PC-3 (cell line): ENCODE measurements around the gene ATF6. TPM values are rescaled to one million over a fixed set of nuclear protein-coding genes. Genes with fewer than 3 reads are reported as not detected.
A peak's percentile ranks its signal among the peaks of the same experiment; 100 is the strongest.

Experiments used
- ATAC-seq: fragments of 200-7000 bp; cut with Tn5 transposase; 2 replicates; pipeline ENCODE4 v1.9.1; 2020; ENCODE audit warnings: mild to moderate bottlenecking, moderate library complexity
- BruUV-seq: library from RNA; stranded (reverse); fragments of 400-500 nt; replicated peaks from 2 replicates; lab custom pipeline; 2021; lab: Mats Ljungman, UMichigan
- CTCF ChIA-PET: fragments of 300-600 bp; sonication (Branson Sonifier 250); formaldehyde crosslinking; loops from one replicate; lab custom pipeline; 2022; ENCODE audit warnings: antibody characterized with exemption; lab: Charles Lee
- POLR2A ChIA-PET: fragments of 300-600 bp; sonication (Branson Sonifier 250); formaldehyde crosslinking; loops from one replicate; lab custom pipeline; 2022; ENCODE audit warnings: antibody characterized with exemption; ENCODE audit not compliant: unreplicated experiment; lab: Charles Lee
- DNase-seq: peaks from one replicate; pipeline ENCODE4 v3.0.0-alpha.2; 2015
- H2AFZ ChIP-seq: fragments of 300-600 bp; sonication (generic); 2 replicates; pipeline ENCODE4 v1.6.0; 2016; ENCODE audit warnings: antibody characterized with exemption, low read length
- H3F3A ChIP-seq: fragments of 300-600 bp; sonication (generic); one replicate; pipeline ENCODE4 v1.6.0; 2017; ENCODE audit warnings: antibody characterized with exemption, low read length, control low read depth, mild to moderate bottlenecking; ENCODE audit not compliant: unreplicated experiment
- H3K27ac ChIP-seq: fragments of 300-600 bp; sonication (generic); 2 replicates; pipeline ENCODE4 v1.5.1; 2016; ENCODE audit warnings: mild to moderate bottlenecking, low read length
- H3K27me3 ChIP-seq: fragments of 300-600 bp; sonication (generic); 2 replicates; pipeline ENCODE4 v1.6.1; 2016; ENCODE audit warnings: low read length, mixed read lengths
- H3K36me3 ChIP-seq: fragments of 300-600 bp; sonication (generic); 2 replicates; pipeline ENCODE4 v1.6.1; 2016; ENCODE audit warnings: low read depth, mixed run types, low read length, mixed read lengths
- H3K4me1 ChIP-seq: fragments of 300-600 bp; sonication (generic); 2 replicates; pipeline ENCODE4 v1.5.1; 2016; ENCODE audit warnings: low read length; ENCODE audit not compliant: insufficient read depth
- H3K4me2 ChIP-seq: fragments of 300-600 bp; sonication (generic); 2 replicates; pipeline ENCODE4 v1.6.0; 2016; ENCODE audit warnings: low read length
- H3K4me3 ChIP-seq: fragments of 300-600 bp; sonication (generic); 2 replicates; pipeline ENCODE4 v1.5.1; 2016; ENCODE audit warnings: mild to moderate bottlenecking, low read length, mixed read lengths
- H3K79me2 ChIP-seq: fragments of 300-600 bp; sonication (generic); 2 replicates; pipeline ENCODE4 v1.6.1; 2017; ENCODE audit warnings: low read length, mixed read lengths
- H3K9ac ChIP-seq: fragments of 300-600 bp; sonication (generic); 2 replicates; pipeline ENCODE4 v1.6.0; 2016; ENCODE audit warnings: mild to moderate bottlenecking, low read length
- H3K9me2 ChIP-seq: fragments of 300-600 bp; sonication (generic); replicated peaks from 2 replicates; pipeline ENCODE4 v1.6.1; 2016; ENCODE audit warnings: mixed run types, low read length, mixed read lengths
- H3K9me3 ChIP-seq: fragments of 300-600 bp; sonication (generic); 2 replicates; pipeline ENCODE4 v1.6.1; 2016; ENCODE audit warnings: low read length, mixed read lengths
- H4K20me1 ChIP-seq: fragments of 300-600 bp; sonication (generic); 2 replicates; pipeline ENCODE4 v1.6.1; 2016; ENCODE audit warnings: low read length, mixed read lengths
- EZH2 ChIP-seq: fragments of 300-600 bp; sonication (generic); IDR thresholded peaks from one replicate; pipeline ENCODE4 v1.6.1; 2017; ENCODE audit warnings: antibody characterized with exemption, mild to moderate bottlenecking, low read length; ENCODE audit not compliant: unreplicated experiment
- EZH2phosphoT487 ChIP-seq: fragments of 300-600 bp; sonication (generic); IDR thresholded peaks from 2 replicates; pipeline ENCODE4 v1.6.1; 2018; ENCODE audit warnings: mild to moderate bottlenecking, antibody characterized with exemption, low read length, borderline replicate concordance
- intact Hi-C: fragments of 100-400 bp; cut with micrococcal nuclease; formaldehyde crosslinking; loops from 2 replicates; pipeline ENCODE4 v1.9.0; 2023
- total RNA-seq: library from RNA; depleted of rRNA; stranded (reverse); fragments of >200 nt; gene quantifications from 2 replicates; pipeline ENCODE4 v1.2.3, GENCODE V29; 2014
- TF ChIP-seq, protein P1 (sequence below): fragments of 300-600 bp; sonication (generic); conservative IDR thresholded peaks from 2 replicates; pipeline ENCODE4 v1.5.1; 2017; ENCODE audit warnings: antibody characterized with exemption, low read depth, mild to moderate bottlenecking, low read length

The ATF6 gene
- total RNA-seq, 1 experiment from 2014 or later = 19.7 TPM

DNA sequence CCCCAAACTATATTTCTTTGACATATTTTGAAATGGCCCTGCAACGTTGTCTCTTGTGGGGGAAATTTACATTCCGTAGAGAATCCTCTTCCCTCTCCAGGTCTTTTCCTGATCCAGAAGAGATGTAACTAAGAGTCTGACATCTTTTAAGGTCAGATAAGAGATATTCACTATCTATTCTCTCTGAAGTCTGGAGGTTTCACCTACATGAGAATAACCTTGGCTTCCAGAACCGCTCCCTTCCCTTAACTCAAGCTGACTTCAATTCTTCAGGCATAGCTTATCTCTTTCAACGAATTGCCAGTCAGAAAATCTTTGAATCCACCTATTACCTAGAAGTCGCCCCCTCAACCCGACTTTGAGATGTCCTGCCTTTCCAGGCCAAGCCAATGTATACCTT is 34.9 kb upstream of the ATF6 start:
- no peak overlapping the region for H2AFZ ChIP-seq
- no peaks in the 10 kb centered on the region for H3K9me3 ChIP-seq
- DNase-seq = no peak
- H4K20me1 ChIP-seq = no peaks in the 10 kb centered on the region
- H3K27ac ChIP-seq = peak overlapping the region; percentile 89; the same call in 1 of the 2 replicates
- no peaks in the 10 kb centered on the region for H3K27me3 ChIP-seq
- no TSS peak for BruUV-seq
- no peak for ATAC-seq
- peaks cover 23% of the 10 kb centered on the region for H3K79me2 ChIP-seq
- H3K4me2 ChIP-seq = peak overlapping the region; percentile 51
- H3K9me2 ChIP-seq = no peaks in the 10 kb centered on the region
- H3K36me3 ChIP-seq = no peaks in the 10 kb centered on the region
- ChIA-PET CTCF (no interaction called here), POLR2A (no interaction called here)
- H3K4me3 ChIP-seq = no peak overlapping the region
- peaks cover 82% of the 10 kb centered on the region for H3K4me1 ChIP-seq
- H3K9ac ChIP-seq = 0 out of 2 replicates have a peak overlapping the region, but pooled peaks have one; percentile 35
- intact Hi-C loops = no loop called here
- TF ChIP-seq EZH2 = no peak
- no peak for TF ChIP-seq EZH2phosphoT487
- TF ChIP-seq, protein P1, sequence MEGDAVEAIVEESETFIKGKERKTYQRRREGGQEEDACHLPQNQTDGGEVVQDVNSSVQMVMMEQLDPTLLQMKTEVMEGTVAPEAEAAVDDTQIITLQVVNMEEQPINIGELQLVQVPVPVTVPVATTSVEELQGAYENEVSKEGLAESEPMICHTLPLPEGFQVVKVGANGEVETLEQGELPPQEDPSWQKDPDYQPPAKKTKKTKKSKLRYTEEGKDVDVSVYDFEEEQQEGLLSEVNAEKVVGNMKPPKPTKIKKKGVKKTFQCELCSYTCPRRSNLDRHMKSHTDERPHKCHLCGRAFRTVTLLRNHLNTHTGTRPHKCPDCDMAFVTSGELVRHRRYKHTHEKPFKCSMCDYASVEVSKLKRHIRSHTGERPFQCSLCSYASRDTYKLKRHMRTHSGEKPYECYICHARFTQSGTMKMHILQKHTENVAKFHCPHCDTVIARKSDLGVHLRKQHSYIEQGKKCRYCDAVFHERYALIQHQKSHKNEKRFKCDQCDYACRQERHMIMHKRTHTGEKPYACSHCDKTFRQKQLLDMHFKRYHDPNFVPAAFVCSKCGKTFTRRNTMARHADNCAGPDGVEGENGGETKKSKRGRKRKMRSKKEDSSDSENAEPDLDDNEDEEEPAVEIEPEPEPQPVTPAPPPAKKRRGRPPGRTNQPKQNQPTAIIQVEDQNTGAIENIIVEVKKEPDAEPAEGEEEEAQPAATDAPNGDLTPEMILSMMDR = no peak
- H3F3A ChIP-seq = peaks cover 9% of the 10 kb centered on the region

DNA sequence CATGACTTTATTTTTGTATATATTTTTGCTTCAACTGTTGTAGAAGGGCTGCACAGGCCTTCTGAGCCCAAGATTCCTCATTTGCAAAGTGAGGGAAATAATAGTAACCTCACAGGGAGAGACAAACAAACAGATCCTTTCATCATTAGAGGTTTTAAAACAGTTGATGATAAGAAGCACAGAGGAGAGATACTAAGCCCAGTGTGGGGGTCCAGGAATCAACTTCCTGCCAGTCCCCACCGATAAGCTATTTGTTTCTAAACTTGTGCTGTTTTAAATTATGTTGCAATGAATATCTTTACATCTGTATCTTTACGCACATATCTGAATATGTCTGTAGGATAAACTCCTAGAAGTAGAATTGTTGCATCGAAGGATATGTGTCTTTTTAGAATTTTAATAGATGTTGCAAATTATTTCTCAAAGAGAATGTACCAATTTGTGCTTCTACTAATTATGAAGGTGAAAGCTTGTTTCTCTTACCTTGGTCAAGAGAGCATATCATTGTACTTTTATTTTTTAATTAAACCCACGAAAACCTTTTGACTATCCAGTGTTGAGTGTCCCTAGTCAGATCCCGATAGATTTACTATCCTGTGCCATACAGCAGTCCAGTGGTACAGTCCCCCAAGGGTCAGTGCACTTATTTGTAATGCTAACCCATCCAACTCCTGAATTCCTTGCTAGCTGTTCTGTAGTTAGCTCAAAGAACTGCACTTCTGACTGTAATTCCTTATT is 34.0 kb upstream of the ATF6 start:
- ChIA-PET POLR2A (no interaction called here), CTCF (interaction anchor here (0.6 kb wide), 1 partner anchor 9 kb away, joined by 6 read pairs; no protein-coding TSS in a partner anchor)
- Histone ChIP-seq H3F3A (peaks cover 9% of the 10 kb centered on the region), H3K9ac (no peak overlapping the region), H3K9me2 (no peaks in the 10 kb centered on the region), H3K4me2 (peak overlapping the region; percentile 43), H3K9me3 (no peaks in the 10 kb centered on the region), H3K79me2 (peaks cover 18% of the 10 kb centered on the region), H4K20me1 (no peaks in the 10 kb centered on the region), H2AFZ (no peak overlapping the region), H3K27ac (peak overlapping the region; percentile 76), H3K4me1 (peaks cover 89% of the 10 kb centered on the region), H3K27me3 (no peaks in the 10 kb centered on the region), H3K36me3 (no peaks in the 10 kb centered on the region), H3K4me3 (no peak overlapping the region)
- BruUV-seq = no TSS peak
- intact Hi-C loops = no loop called here
- no peak for ATAC-seq
- DNase-seq = no peak
- TF ChIP-seq EZH2 (no peak), EZH2phosphoT487 (no peak)
- TF ChIP-seq, protein P1 = no peak

- BruUV-seq = no TSS peak
- H2AFZ ChIP-seq = no peak overlapping the region
- H3K9me3 ChIP-seq = no peaks in the 10 kb centered on the region
- no peaks in the 10 kb centered on the region for H3K9me2 ChIP-seq
- H3K4me3 ChIP-seq = no peak overlapping the region
- CTCF ChIA-PET = no interaction called here
- DNase-seq = peak; percentile 96
- no peaks in the 10 kb centered on the region for H3K27me3 ChIP-seq
- H3K4me2 ChIP-seq = peak overlapping the region; percentile 43
- peak; percentile 60 for ATAC-seq
- H3K9ac ChIP-seq = peak overlapping the region; percentile 56
- peaks cover 9% of the 10 kb centered on the region for H3F3A ChIP-seq
- no peaks in the 10 kb centered on the region for H3K36me3 ChIP-seq
- POLR2A ChIA-PET = interaction anchor here (0.6 kb wide), 1 partner anchor 344 kb away, joined by 4 read pairs; no protein-coding TSS in a partner anchor
- TF ChIP-seq EZH2 = no peak
- TF ChIP-seq, protein P1 = no peak
- TF ChIP-seq EZH2phosphoT487 = no peak
- H3K27ac ChIP-seq = peak overlapping the region; percentile 76
- peaks cover 9% of the 10 kb centered on the region for H3K79me2 ChIP-seq
- H4K20me1 ChIP-seq = no peaks in the 10 kb centered on the region
- intact Hi-C loops = no loop called here
- H3K4me1 ChIP-seq = peaks cover 90% of the 10 kb centered on the region
Observed at GRCh38 chr1:161733526-161733925, 32.6 kb upstream of the ATF6 start.
